KOPT-K1 (cell line): Measurements from ENCODE around the gene DENND11.
"Not testable (repeated sequence)": the region's sequence is repeated elsewhere in the genome, so short reads cannot be mapped to it uniquely, and the experiment has no call there.

Source experiments
- H3K27ac ChIP-seq: fragments of 200-600 bp; sonication (generic); 2 replicates; pipeline ENCODE4 v1.5.1; 2016; ENCODE audit warnings: antibody characterized with exemption, mild to moderate bottlenecking, low read depth, low read length; ENCODE audit not compliant: poor library complexity, severe bottlenecking
- H3K36me3 ChIP-seq: fragments of 200-600 bp; sonication (generic); 2 replicates; pipeline ENCODE4 v1.5.1; 2017; ENCODE audit warnings: antibody characterized with exemption, mild to moderate bottlenecking, low read length, moderate library complexity; ENCODE audit not compliant: insufficient read depth
- H3K9me3 ChIP-seq: fragments of 200-600 bp; sonication (generic); 2 replicates; pipeline ENCODE4 v1.5.1; 2017; ENCODE audit warnings: antibody characterized with exemption, low read length, mild to moderate bottlenecking; ENCODE audit not compliant: insufficient read depth, poor library complexity, severe bottlenecking

DENND11 gene

GRCh38 chr7:141699860-141700259 is 2.1 kb downstream of the DENND11 start:
- Histone ChIP-seq H3K36me3 (no peaks in the 10 kb centered on the region), H3K27ac (no peak overlapping the region), H3K9me3 (no peaks in the 10 kb centered on the region)

GRCh38 chr7:141698247-141699015 is 3.5 kb downstream of the DENND11 start:
- Histone ChIP-seq H3K27ac (no peak overlapping the region), H3K36me3 (no peaks in the 10 kb centered on the region), H3K9me3 (no peaks in the 10 kb centered on the region)

- no peaks in the 10 kb centered on the region for H3K36me3 ChIP-seq
- no peaks in the 10 kb centered on the region for H3K9me3 ChIP-seq
- no peak overlapping the region for H3K27ac ChIP-seq
Observed at GRCh38 chr7:141697211-141697871, 4.6 kb downstream of the DENND11 start.

- H3K9me3 ChIP-seq, result no peaks in the 10 kb centered on the region
- H3K36me3 ChIP-seq, result no peaks in the 10 kb centered on the region
- H3K27ac ChIP-seq, result no peak overlapping the region
Observed at GRCh38 chr7:141696348-141696747, 5.6 kb downstream of the DENND11 start.

GRCh38 chr7:141695803-141696289 is 6.1 kb downstream of the DENND11 start:
- Histone ChIP-seq H3K27ac (no peak overlapping the region), H3K36me3 (no peaks in the 10 kb centered on the region), H3K9me3 (no peaks in the 10 kb centered on the region)

- H3K36me3 ChIP-seq, result no peaks in the 10 kb centered on the region
- H3K27ac ChIP-seq, result no peak overlapping the region
- no peaks in the 10 kb centered on the region for H3K9me3 ChIP-seq
Observed at GRCh38 chr7:141693082-141693481, 8.9 kb downstream of the DENND11 start.

- H3K36me3 ChIP-seq, result no peaks in the 10 kb centered on the region
- H3K9me3 ChIP-seq, result no peaks in the 10 kb centered on the region
- H3K27ac ChIP-seq, result no peak overlapping the region
Observed at GRCh38 chr7:141691961-141692360, 10.0 kb downstream of the DENND11 start.

GRCh38 chr7:141691540-141691939 is 10.4 kb downstream of the DENND11 start:
- H3K27ac ChIP-seq, result no peak overlapping the region
- no peaks in the 10 kb centered on the region for H3K9me3 ChIP-seq
- H3K36me3 ChIP-seq, result no peaks in the 10 kb centered on the region

GRCh38 chr7:141689072-141689825 is 12.7 kb downstream of the DENND11 start:
- not testable (repeated sequence) for H3K9me3 ChIP-seq, H3K36me3 ChIP-seq, H3K27ac ChIP-seq

- Histone ChIP-seq H3K9me3 (no peaks in the 10 kb centered on the region), H3K36me3 (no peaks in the 10 kb centered on the region), H3K27ac (no peak overlapping the region)
Observed at GRCh38 chr7:141688043-141688442, 13.9 kb downstream of the DENND11 start.

GRCh38 chr7:141686670-141687069 is 15.3 kb downstream of the DENND11 start:
- Histone ChIP-seq H3K27ac (no peak overlapping the region), H3K9me3 (no peaks in the 10 kb centered on the region), H3K36me3 (no peaks in the 10 kb centered on the region)

GRCh38 chr7:141686074-141686473 is 15.9 kb downstream of the DENND11 start:
- H3K36me3 ChIP-seq, result no peaks in the 10 kb centered on the region
- no peaks in the 10 kb centered on the region for H3K9me3 ChIP-seq
- no peak overlapping the region for H3K27ac ChIP-seq

- H3K36me3 ChIP-seq, result no peaks in the 10 kb centered on the region
- H3K9me3 ChIP-seq, result no peaks in the 10 kb centered on the region
- no peak overlapping the region for H3K27ac ChIP-seq
Observed at GRCh38 chr7:141685285-141686023, 16.5 kb downstream of the DENND11 start.

GRCh38 chr7:141679014-141679413 is 23.0 kb downstream of the DENND11 start:
- Histone ChIP-seq H3K36me3 (no peaks in the 10 kb centered on the region), H3K9me3 (no peaks in the 10 kb centered on the region), H3K27ac (no peak overlapping the region)

GRCh38 chr7:141676618-141677017 is 25.3 kb downstream of the DENND11 start:
- no peak overlapping the region for H3K27ac ChIP-seq
- no peaks in the 10 kb centered on the region for H3K9me3 ChIP-seq
- no peaks in the 10 kb centered on the region for H3K36me3 ChIP-seq
